Endothelial cell (in vitro differentiated cells): ENCODE measurements around the gene ARHGEF25. TPM values are rescaled to one million over a fixed set of nuclear protein-coding genes. Genes with fewer than 3 reads are reported as not detected.
A peak's percentile ranks its signal among the peaks of the same experiment; 100 is the strongest.

Experiments
- DNase-seq: peaks from one replicate; pipeline ENCODE4 v3.0.0; 2021; ENCODE audit warnings: low spot score
- H3K27ac Mint-ChIP-seq: one replicate; pipeline ENCODE4 v1.8.0; 2021; ENCODE audit warnings: mixed read lengths, inconsistent platforms; ENCODE audit not compliant: unreplicated experiment
- H3K27me3 Mint-ChIP-seq: one replicate; pipeline ENCODE4 v1.8.0; 2021; ENCODE audit warnings: mild to moderate bottlenecking, moderate library complexity, mixed read lengths, inconsistent platforms; ENCODE audit not compliant: unreplicated experiment
- H3K36me3 Mint-ChIP-seq: one replicate; pipeline ENCODE4 v1.8.0; 2021; ENCODE audit warnings: mild to moderate bottlenecking, low read depth, mixed read lengths, inconsistent platforms; ENCODE audit not compliant: unreplicated experiment
- H3K4me1 Mint-ChIP-seq: one replicate; pipeline ENCODE4 v1.8.0; 2021; ENCODE audit warnings: mild to moderate bottlenecking, mixed read lengths, inconsistent platforms; ENCODE audit not compliant: unreplicated experiment
- H3K4me3 Mint-ChIP-seq: one replicate; pipeline ENCODE4 v1.8.0; 2021; ENCODE audit warnings: mild to moderate bottlenecking, mixed read lengths, inconsistent platforms; ENCODE audit not compliant: unreplicated experiment
- H3K9me3 Mint-ChIP-seq: one replicate; pipeline ENCODE4 v1.8.0; 2021; ENCODE audit warnings: mixed read lengths, inconsistent platforms; ENCODE audit not compliant: unreplicated experiment
- CTCF ChIP-seq: fragments of 200-600 bp; sonication (generic); IDR thresholded peaks from one replicate; pipeline ENCODE4 v1.5.0; 2021; ENCODE audit warnings: antibody characterized with exemption; ENCODE audit not compliant: unreplicated experiment
- total RNA-seq: library from RNA; stranded (reverse); fragmentation: NEBNext Ultra II Directional; extraction: Animal tissue kit (Norgen Biotek cat#: 25700); gene quantifications from one replicate; pipeline ENCODE4 v1.2.1, GENCODE V29; 2021; ENCODE audit not compliant: unreplicated experiment

The ARHGEF25 gene
- total RNA-seq, 1 donor from 2014 or later, result 20.0 TPM

- H3K9me3 Mint-ChIP-seq, result no peaks in the 10 kb centered on the region
- no peak overlapping the region for H3K27ac Mint-ChIP-seq
- no peak overlapping the region for H3K4me3 Mint-ChIP-seq
- peaks cover 16% of the 10 kb centered on the region for H3K36me3 Mint-ChIP-seq
- H3K27me3 Mint-ChIP-seq, result peaks cover 60% of the 10 kb centered on the region
- no peak for DNase-seq
- H3K4me1 Mint-ChIP-seq, result peaks cover 33% of the 10 kb centered on the region
- TF ChIP-seq CTCF, result no peak
Measured at GRCh38 chr12:57623385-57623784, 12.2 kb downstream of the ARHGEF25 start.

- no peak for DNase-seq
- Mint-ChIP-seq H3K36me3 (peaks cover 16% of the 10 kb centered on the region), H3K4me1 (peaks cover 31% of the 10 kb centered on the region), H3K9me3 (no peaks in the 10 kb centered on the region), H3K27ac (no peak overlapping the region), H3K4me3 (no peak overlapping the region), H3K27me3 (peaks cover 58% of the 10 kb centered on the region)
- no peak for TF ChIP-seq CTCF
Measured at GRCh38 chr12:57623811-57624390, 12.7 kb downstream of the ARHGEF25 start.

GRCh38 chr12:57624441-57625220 lies 13.4 kb downstream of the ARHGEF25 start:
- H3K27ac Mint-ChIP-seq, result no peak overlapping the region
- TF ChIP-seq CTCF, result no peak
- peaks cover 16% of the 10 kb centered on the region for H3K36me3 Mint-ChIP-seq
- H3K4me3 Mint-ChIP-seq, result no peak overlapping the region
- H3K27me3 Mint-ChIP-seq, result peaks cover 57% of the 10 kb centered on the region
- H3K9me3 Mint-ChIP-seq, result no peaks in the 10 kb centered on the region
- peaks cover 27% of the 10 kb centered on the region for H3K4me1 Mint-ChIP-seq
- DNase-seq, result no peak

- H3K4me1 Mint-ChIP-seq, result peaks cover 27% of the 10 kb centered on the region
- DNase-seq, result no peak
- H3K36me3 Mint-ChIP-seq, result peaks cover 13% of the 10 kb centered on the region
- H3K9me3 Mint-ChIP-seq, result no peaks in the 10 kb centered on the region
- H3K27me3 Mint-ChIP-seq, result peaks cover 52% of the 10 kb centered on the region
- no peak overlapping the region for H3K4me3 Mint-ChIP-seq
- H3K27ac Mint-ChIP-seq, result peak overlapping the region; percentile 18
- TF ChIP-seq CTCF, result no peak
Measured at GRCh38 chr12:57625261-57626032, 14.2 kb downstream of the ARHGEF25 start.
